IPS-20b (cell line): Measurements from ENCODE around the gene MRPL58.
A peak's percentile ranks its signal among the peaks of the same experiment; 100 is the strongest.
"Not testable (repeated sequence)": the region's sequence is repeated elsewhere in the genome, so short reads cannot be mapped to it uniquely, and the experiment has no call there.

Source experiments
- H3K27ac ChIP-seq: one replicate; pipeline ENCODE4 v1.5.1; 2013; ENCODE audit warnings: low read length
- H3K27me3 ChIP-seq: 2 replicates; pipeline ENCODE4 v1.6.1; 2013; ENCODE audit warnings: mild to moderate bottlenecking, low read length, inconsistent platforms; ENCODE audit not compliant: insufficient read depth
- H3K36me3 ChIP-seq: 2 replicates; pipeline ENCODE4 v1.6.1; 2013; ENCODE audit warnings: low read depth, mild to moderate bottlenecking, inconsistent platforms, low read length, moderate library complexity; ENCODE audit not compliant: insufficient read depth
- H3K4me1 ChIP-seq: 2 replicates; pipeline ENCODE4 v1.6.1; 2013; ENCODE audit warnings: mild to moderate bottlenecking, control low read depth, inconsistent platforms, low read length, moderate library complexity; ENCODE audit not compliant: insufficient read depth
- H3K4me3 ChIP-seq: 2 replicates; pipeline ENCODE4 v1.5.1; 2013; ENCODE audit warnings: mild to moderate bottlenecking, low read length, inconsistent platforms
- H3K9ac ChIP-seq: 2 replicates; pipeline ENCODE4 v1.6.1; 2013; ENCODE audit warnings: low read depth, mild to moderate bottlenecking, inconsistent platforms, low read length, moderate library complexity
- H3K9me3 ChIP-seq: 2 replicates; pipeline ENCODE4 v1.6.1; 2013; ENCODE audit warnings: mild to moderate bottlenecking, low read depth, low read length, inconsistent platforms; ENCODE audit not compliant: insufficient read depth

The MRPL58 gene

DNA sequence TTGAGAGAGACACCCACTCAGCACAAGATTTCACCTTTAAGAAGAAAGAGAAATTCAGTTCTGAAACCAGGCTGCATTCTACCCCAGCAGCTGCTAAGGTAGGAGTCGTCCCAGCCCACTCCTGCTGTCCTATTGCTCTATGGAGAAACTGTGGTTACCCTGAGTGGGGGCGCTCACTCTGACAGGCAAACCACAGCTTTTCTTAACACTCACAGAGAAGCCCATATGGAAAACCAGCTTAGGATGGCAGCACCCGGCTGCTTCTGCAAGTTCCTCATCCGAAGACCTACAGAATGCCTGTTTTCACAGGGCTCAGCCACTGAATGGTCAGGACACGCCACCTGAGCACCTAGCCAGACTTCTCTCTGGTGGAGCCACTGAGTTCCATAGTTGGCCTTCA is 26.8 kb downstream of the MRPL58 start:
- no peak overlapping the region for H3K27ac ChIP-seq
- no peak overlapping the region for H3K9ac ChIP-seq
- H3K36me3 ChIP-seq = peaks cover 47% of the 10 kb centered on the region
- H3K27me3 ChIP-seq = no peaks in the 10 kb centered on the region
- peaks cover 19% of the 10 kb centered on the region; the same call in 1 of the 2 replicates for H3K4me1 ChIP-seq
- H3K9me3 ChIP-seq = no peaks in the 10 kb centered on the region
- H3K4me3 ChIP-seq = no peak overlapping the region

DNA sequence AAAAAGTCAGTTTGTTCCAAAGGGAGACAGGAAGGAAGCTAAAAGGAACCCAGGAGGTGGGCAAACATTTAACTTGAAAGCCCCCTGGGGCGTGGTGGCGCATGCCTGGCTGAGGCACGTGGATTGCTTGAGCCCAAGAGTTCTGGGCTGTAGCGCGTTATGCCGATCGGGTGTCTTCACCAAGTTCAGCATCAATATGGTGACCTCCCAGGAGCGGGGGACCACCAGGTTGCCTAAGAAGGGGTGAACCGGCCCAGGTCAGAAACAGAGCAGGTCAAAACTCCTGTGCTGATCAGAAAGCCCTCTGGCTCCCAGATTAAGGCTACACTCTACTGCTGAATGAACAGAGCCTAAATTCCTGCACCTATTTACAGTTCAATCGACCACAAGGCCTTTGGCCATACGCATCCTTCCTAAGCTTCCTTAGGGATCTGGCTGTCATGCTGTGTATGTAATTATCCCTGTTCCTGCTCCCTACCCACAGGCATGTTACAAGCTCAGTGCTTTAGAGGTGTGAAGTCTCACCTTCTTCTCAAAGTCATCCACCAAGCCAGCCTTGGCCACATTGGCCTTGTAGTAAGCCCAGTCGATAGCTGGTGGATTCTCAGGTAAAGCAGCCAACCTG is 29.3 kb downstream of the MRPL58 start:
- H3K36me3 ChIP-seq = peaks cover 47% of the 10 kb centered on the region

DNA sequence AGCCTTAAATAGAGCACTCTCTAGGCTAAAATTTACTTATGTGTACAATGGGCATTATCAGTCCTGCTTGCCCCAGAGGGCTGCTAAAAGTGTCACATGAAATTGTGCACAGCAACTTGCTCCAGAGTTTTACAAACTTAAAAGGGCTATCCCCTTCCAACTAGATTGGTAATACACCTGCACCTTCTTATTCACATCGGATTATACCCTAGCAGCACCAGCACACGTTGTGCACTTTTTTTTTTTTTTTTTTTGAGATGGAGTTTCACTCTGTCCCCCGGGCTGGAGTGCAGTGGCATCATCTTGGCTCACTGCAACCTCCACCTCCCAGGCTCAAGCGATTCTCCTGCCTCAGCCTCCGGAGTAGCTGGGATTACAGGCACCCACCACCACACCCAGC is 31.3 kb downstream of the MRPL58 start:
- H3K4me1 ChIP-seq = peaks cover 29% of the 10 kb centered on the region; the same call in 1 of the 2 replicates
- not testable (repeated sequence) for H3K27me3 ChIP-seq, H3K9me3 ChIP-seq, H3K27ac ChIP-seq, H3K4me3 ChIP-seq, H3K9ac ChIP-seq
- peaks cover 40% of the 10 kb centered on the region for H3K36me3 ChIP-seq

More for the DNA sequence above, 29.3 kb downstream of the MRPL58 start:
- H3K4me3 ChIP-seq = no peak overlapping the region
- H3K27me3 ChIP-seq = no peaks in the 10 kb centered on the region
- no peak overlapping the region for H3K27ac ChIP-seq
- peaks cover 24% of the 10 kb centered on the region; the same call in 1 of the 2 replicates for H3K4me1 ChIP-seq
- no peaks in the 10 kb centered on the region for H3K9me3 ChIP-seq
- peak overlapping the region; percentile 52; the same call in 1 of the 2 replicates for H3K9ac ChIP-seq

DNA sequence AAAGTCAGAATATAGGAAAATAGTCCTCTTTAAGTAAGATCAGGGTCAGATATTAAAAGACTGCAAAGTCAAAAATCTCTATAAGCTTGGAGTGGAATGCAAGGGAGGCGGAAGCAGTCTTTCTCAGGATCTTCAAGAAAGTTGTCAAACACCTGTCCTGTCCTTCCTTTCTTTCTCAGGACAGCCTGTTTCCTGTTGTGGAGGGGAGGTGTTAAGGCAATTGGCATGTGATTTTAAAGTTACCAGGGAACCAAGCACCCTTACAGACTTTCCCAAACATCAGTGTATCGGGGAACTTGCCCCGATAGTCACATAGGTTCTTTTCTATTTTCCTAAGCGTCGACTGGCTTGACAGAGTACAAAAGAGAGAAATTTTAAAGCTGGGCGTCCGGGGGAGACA is 32.2 kb downstream of the MRPL58 start:
- peaks cover 29% of the 10 kb centered on the region; the same call in 1 of the 2 replicates for H3K4me1 ChIP-seq
- H3K9ac ChIP-seq = peak overlapping the region; percentile 83
- peak overlapping the region; percentile 93 for H3K4me3 ChIP-seq
- H3K27ac ChIP-seq = peak overlapping the region; percentile 70
- no peaks in the 10 kb centered on the region for H3K27me3 ChIP-seq
- no peaks in the 10 kb centered on the region for H3K9me3 ChIP-seq
- H3K36me3 ChIP-seq = peaks cover 40% of the 10 kb centered on the region

DNA sequence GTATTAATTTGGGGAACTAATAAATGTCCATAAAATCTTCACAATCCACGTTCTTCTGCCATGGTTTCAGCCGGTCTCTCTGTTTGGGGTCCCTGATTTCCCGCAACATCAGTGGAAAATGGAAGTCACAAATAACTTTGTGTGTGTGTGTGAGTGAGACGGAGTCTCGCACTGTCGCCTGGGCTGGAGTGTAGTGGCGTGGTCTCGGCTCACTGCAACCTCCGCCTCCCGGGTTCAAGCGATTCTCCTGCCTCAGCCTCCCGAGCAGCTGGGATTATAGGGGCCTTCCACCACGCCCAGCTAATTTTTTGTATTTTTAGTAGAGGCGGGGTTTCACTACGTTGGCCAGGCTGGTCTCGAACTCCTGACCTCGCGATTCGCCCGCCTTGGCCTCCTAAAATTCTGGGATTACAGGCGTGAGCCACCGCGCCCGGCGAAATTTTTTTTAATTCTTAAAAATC is 33.5 kb downstream of the MRPL58 start:
- not testable (repeated sequence) for H3K27me3 ChIP-seq, H3K9me3 ChIP-seq
- peaks cover 29% of the 10 kb centered on the region; the same call in 1 of the 2 replicates for H3K4me1 ChIP-seq
- H3K27ac ChIP-seq = peak overlapping the region; percentile 94
- peak overlapping the region; percentile 95 for H3K9ac ChIP-seq
- peak overlapping the region; percentile 93 for H3K4me3 ChIP-seq
- peaks cover 40% of the 10 kb centered on the region for H3K36me3 ChIP-seq

DNA sequence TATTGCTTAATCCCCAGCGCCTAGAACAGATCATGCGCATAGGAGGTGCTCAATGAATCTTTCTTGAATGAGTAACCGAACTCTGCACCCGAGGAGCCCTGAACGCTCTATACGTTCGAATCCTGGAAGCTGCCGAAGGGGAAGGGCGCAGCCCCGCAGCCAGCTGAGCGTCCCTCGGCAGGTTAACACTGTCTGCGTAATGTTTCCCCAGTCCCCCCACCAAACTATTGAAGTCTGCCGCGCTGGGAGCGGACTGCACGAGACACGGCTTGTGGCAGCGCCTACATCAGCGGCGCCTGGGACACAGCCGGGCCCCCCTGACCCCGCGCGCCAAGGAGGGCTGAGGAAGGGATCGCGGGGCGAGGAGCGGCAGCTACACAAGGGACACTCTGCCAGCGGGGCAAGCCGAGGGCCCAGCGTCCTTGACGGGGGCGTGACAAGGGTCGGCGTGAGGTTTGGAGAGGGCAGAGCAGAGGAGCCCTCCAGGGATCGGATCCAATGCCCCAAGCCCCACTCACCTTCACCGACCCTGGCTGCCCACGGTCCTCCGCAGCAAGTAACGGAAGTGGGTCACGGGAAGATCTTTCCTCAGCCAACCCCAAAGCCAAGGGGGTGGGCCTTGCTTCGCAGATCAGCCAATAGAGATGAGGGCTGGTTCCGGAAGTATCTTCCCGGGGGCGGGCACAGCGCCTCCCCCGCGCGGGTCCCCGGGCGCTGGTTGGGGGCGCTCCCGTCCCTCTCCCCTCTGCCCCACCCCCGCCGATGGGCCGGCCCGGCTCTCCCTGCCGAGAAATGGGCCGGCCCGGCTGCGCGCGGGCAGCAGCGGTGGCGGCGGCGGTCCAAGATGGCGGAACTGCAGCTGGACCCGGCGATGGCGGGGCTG is 34.2 kb downstream of the MRPL58 start, which contains the start of the genes ATP5PD and KCTD2:
Gene ATP5PD (minus strand): TSS at position 563 of the 883 bp plus-strand sequence. CDS start 4,319 bp downstream, outside the sequence.
Gene KCTD2 (plus strand): TSS at position 819 of the 883 bp plus-strand sequence. CDS start 26 bp downstream, at position 845.
- H3K4me1 ChIP-seq = peaks cover 28% of the 10 kb centered on the region; the same call in 1 of the 2 replicates
- peak within 1 kb of the TSS; percentile 93 for H3K4me3 ChIP-seq
- H3K27me3 ChIP-seq = no peaks in the 10 kb centered on the region
- peaks cover 38% of the 10 kb centered on the region for H3K36me3 ChIP-seq
- no peaks in the 10 kb centered on the region for H3K9me3 ChIP-seq
- H3K9ac ChIP-seq = peak within 1 kb of the TSS; percentile 95
- H3K27ac ChIP-seq = peak within 1 kb of the TSS; percentile 94

DNA sequence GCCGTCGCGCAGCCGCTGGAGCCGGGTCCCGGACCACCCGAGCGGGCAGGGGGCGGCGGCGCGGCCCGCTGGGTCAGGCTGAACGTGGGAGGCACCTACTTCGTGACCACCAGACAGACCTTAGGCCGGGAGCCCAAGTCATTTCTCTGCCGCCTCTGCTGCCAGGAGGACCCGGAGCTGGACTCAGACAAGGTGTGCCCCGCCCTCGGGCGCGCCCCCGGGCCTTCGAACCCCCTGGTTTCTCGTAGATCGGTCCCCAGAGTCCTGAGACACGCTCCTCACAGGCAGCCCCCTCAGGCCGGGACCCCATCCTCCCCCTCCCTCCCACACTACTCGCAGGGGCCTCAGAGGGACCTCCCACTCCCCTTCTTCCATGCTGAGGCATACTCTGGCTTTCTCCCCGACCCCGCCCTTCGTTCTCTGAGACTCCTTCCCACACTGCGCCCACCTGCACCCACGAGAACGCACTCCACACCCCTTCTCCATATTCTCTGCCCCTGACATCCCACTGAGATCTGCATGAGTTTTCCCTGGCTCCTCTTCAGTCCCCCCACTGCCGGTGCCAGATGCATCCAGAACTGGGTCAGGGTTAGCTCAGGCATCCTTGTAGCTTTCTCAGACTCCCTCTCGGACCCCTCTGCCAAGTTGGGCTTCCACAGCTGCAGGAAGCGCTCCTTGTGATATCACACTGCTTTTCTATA is 35.1 kb downstream of the MRPL58 start:
- H3K4me3 ChIP-seq = peak overlapping the region; percentile 92
- H3K9ac ChIP-seq = peak overlapping the region; percentile 79
- H3K4me1 ChIP-seq = peaks cover 19% of the 10 kb centered on the region; the same call in 1 of the 2 replicates
- no peaks in the 10 kb centered on the region for H3K9me3 ChIP-seq
- no peak overlapping the region for H3K27ac ChIP-seq
- H3K36me3 ChIP-seq = peaks cover 39% of the 10 kb centered on the region
- no peaks in the 10 kb centered on the region for H3K27me3 ChIP-seq

DNA sequence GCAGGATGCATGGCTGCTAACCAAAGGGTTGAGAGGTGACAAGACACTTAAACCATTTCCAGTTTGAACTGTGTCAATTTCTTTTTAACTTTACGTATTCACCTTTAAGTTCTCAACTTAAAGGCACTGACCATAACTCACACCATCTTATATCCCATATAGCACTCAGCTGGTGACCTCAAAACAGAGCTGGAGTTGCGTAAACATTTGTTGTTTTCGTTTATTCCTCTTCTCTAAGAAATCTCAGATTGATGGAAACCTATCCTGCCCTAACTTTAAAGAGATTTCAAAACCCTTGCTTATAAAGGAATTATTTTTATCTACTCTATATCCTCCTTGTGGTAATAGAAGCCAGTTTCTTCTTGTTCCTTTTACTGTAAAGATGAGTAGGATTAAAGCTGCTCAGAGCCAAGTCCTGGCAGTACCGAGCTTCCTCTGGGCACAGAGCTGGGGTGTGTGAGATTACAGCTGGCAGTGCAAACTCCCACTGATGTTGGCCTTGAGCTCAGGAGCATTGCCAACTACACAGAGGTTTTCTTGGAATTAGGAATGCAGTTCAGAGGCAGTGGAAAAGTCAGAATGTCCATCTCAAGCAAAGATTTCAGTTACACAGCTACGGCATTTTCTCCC is 35.9 kb downstream of the MRPL58 start:
- Histone ChIP-seq H3K36me3 (peaks cover 47% of the 10 kb centered on the region), H3K4me3 (peak overlapping the region; percentile 92), H3K27me3 (no peaks in the 10 kb centered on the region), H3K4me1 (peaks cover 13% of the 10 kb centered on the region; the same call in 1 of the 2 replicates), H3K27ac (no peak overlapping the region), H3K9me3 (no peaks in the 10 kb centered on the region), H3K9ac (peak overlapping the region; percentile 79; the same call in 1 of the 2 replicates)

DNA sequence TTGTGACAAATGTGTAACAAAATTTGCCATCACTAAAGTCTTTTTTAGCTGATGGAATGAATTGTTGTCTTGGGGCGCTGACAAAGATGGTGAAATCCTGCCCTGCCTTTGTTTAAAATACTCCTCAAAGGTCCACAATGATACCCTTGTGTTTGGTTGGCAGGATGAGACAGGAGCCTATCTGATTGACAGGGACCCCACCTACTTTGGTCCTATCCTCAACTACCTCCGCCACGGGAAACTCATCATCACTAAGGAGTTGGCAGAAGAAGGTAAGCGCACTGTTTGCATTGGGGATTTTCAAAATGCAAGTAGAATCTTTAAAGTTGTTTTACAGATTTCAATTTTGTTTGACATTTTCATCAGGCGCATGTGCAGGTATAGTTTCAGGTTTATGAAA is 36.6 kb downstream of the MRPL58 start:
- Histone ChIP-seq H3K36me3 (peaks cover 54% of the 10 kb centered on the region), H3K27ac (no peak overlapping the region), H3K4me1 (peaks cover 10% of the 10 kb centered on the region; the same call in 1 of the 2 replicates), H3K27me3 (no peaks in the 10 kb centered on the region), H3K9ac (no peak overlapping the region; the same call in 1 of the 2 replicates), H3K4me3 (peak overlapping the region; percentile 92; the same call in 1 of the 2 replicates), H3K9me3 (no peaks in the 10 kb centered on the region)

DNA sequence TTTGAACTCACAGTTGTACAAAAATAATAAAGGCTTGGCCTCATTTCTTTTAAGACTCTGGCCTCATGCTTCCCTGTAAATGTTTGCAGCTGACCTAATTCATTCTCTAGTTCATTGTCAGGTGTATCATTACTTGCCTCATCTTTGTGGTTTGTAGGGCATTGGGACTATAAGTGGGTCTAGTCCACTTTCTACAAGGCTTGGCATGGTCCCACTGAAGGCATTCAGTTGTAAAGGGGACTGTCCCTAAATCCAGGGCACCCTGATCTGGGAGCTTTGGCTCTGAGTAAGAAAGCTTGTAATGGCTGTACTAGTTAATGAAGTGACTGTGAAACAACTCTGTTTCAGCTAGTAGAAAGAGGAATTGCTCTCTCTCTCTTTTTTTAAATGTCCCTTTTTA is 37.2 kb downstream of the MRPL58 start:
- no peak overlapping the region for H3K4me3 ChIP-seq
- no peaks in the 10 kb centered on the region for H3K9me3 ChIP-seq
- peaks cover 6% of the 10 kb centered on the region; the same call in 1 of the 2 replicates for H3K4me1 ChIP-seq
- H3K27me3 ChIP-seq = no peaks in the 10 kb centered on the region
- no peak overlapping the region for H3K9ac ChIP-seq
- no peak overlapping the region for H3K27ac ChIP-seq
- peaks cover 59% of the 10 kb centered on the region for H3K36me3 ChIP-seq

DNA sequence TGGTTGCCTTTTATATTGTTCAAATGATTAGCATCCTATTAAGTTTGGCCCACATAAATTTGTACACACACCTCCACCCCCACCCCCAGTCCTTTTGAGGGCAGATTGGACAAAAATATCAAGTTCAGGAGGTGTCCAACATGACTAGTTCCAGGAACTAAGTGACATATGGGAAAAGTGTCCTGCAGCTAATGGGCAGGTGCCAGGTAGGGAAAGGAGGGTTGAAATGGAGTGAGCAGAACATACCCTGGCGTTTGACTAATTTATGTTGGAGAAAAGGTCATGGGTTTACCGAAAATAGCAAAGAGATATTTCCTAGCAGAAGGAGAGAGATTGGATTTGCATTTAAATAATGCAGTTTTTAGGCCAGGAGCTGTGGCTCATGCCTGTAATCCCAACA is 39.5 kb downstream of the MRPL58 start:
- H3K9me3 ChIP-seq = no peaks in the 10 kb centered on the region
- no peaks in the 10 kb centered on the region for H3K27me3 ChIP-seq
- no peak overlapping the region for H3K27ac ChIP-seq
- no peak overlapping the region for H3K4me3 ChIP-seq
- no peak overlapping the region for H3K9ac ChIP-seq
- peaks cover 80% of the 10 kb centered on the region for H3K36me3 ChIP-seq
- peaks cover 4% of the 10 kb centered on the region; the same call in 1 of the 2 replicates for H3K4me1 ChIP-seq
